Ectodermal cell (in vitro differentiated cells): ENCODE measurements around the gene ITGAE.
"Not testable (repeated sequence)": the region's sequence is repeated elsewhere in the genome, so short reads cannot be mapped to it uniquely, and the experiment has no call there.

Experiments used
- H3K27ac ChIP-seq: 2 replicates; pipeline ENCODE4 v1.7.0; 2013; ENCODE audit warnings: mild to moderate bottlenecking, low read depth, low read length; ENCODE audit not compliant: insufficient read depth, poor library complexity, severe bottlenecking
- H3K27me3 ChIP-seq: 2 replicates; pipeline ENCODE4 v1.7.0; 2013; ENCODE audit warnings: mild to moderate bottlenecking, low read length; ENCODE audit not compliant: insufficient read depth, control insufficient read depth, poor library complexity, severe bottlenecking
- H3K36me3 ChIP-seq: one replicate; pipeline ENCODE4 v1.7.0; 2013; ENCODE audit warnings: low read length; ENCODE audit not compliant: control insufficient read depth, insufficient read depth
- H3K4me1 ChIP-seq: one replicate; pipeline ENCODE4 v1.7.0; 2013; ENCODE audit warnings: low read length; ENCODE audit not compliant: control insufficient read depth, insufficient read depth
- H3K4me3 ChIP-seq: 2 replicates; pipeline ENCODE4 v1.7.0; 2013; ENCODE audit warnings: low read depth, low read length, control low read depth; ENCODE audit not compliant: insufficient read depth
- H3K9me3 ChIP-seq: 2 replicates; pipeline ENCODE4 v1.7.0; 2013; ENCODE audit warnings: mild to moderate bottlenecking, low read length, moderate library complexity; ENCODE audit not compliant: control insufficient read depth
- WGBS, 2 experiments: methylation state at CpG; one replicate each; pipeline ENCODE4 v1.1.7; 2013; ENCODE audit warnings: missing lambda C conversion rate in 2 of 2; 5-methylcytosine and 5-hydroxymethylcytosine counted together

ITGAE gene

DNA sequence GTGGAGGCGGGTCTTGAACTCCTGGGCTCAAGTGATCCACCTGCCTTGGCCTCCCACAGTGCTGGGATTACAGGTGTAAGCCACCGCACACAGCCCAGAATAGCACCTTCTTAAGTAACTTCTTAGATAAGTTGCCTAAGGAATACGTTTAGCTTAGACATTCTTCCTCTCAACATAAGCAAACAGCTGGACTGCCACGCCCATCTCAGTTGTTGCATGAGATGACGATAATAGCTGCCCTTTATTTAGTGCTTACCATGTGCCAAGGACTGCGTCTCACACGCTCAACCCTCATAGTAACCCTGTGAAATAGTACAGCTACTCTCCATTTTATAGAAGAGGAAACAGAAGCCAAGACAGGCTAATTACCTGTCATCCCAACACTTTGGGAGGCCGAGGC, 65.5 kb downstream of the ITGAE start:
- Histone ChIP-seq H3K4me3 (no peak overlapping the region), H3K4me1 (peaks cover 16% of the 10 kb centered on the region), H3K27ac (no peak overlapping the region), H3K27me3 (peaks cover 5% of the 10 kb centered on the region), H3K9me3 (no peaks in the 10 kb centered on the region), H3K36me3 (no peaks in the 10 kb centered on the region)
- WGBS, 2 experiments, result 89 to 95% methylated on average over 8 of the region's 8 CpGs

DNA sequence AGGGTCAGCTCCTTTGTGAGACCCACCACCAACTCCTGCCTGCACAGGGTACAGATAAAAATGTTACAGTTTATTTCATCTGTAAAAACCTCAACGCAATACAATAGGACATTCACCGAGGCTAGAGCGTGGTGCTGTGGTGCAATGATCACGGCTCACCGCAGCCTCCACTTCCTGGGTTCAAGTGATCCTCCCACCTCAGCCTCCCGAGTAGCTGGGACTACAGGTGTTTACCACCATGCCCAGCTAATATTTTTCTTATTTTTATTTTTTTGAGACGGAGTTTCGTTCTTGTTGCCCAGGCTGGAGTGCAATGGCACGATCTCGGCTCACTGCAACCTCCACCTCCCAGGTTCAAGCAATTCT, 66.1 kb downstream of the ITGAE start:
- H3K27me3 ChIP-seq, H3K9me3 ChIP-seq, H3K4me3 ChIP-seq, H3K27ac ChIP-seq, H3K36me3 ChIP-seq: not testable (repeated sequence)
- H3K4me1 ChIP-seq, result peaks cover 18% of the 10 kb centered on the region
- WGBS, 2 experiments, result 92 to 94% methylated on average over 10 of the region's 10 CpGs

DNA sequence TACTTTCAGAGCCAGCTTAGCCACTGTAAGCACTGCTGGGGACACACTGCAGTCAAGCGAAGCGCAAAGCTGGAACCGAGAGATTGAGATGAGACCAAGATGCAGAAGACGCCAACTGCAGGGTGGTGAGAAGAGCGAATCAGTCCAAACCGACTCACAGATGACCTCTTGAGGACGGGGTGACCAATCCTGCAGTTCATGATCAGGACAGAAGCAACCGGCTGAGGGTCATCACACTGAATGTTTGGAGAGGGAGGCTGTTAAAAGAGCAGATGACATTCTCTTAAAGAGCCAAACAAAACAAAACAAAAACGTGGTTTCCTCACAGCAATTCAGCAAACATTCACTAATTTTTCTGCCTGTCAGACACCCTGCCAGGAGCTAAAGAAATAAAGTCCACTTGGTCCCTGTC, 68.8 kb downstream of the ITGAE start:
- Histone ChIP-seq H3K36me3 (no peaks in the 10 kb centered on the region), H3K9me3 (no peaks in the 10 kb centered on the region), H3K27me3 (peaks cover 1% of the 10 kb centered on the region), H3K4me3 (no peak overlapping the region), H3K4me1 (peaks cover 3% of the 10 kb centered on the region), H3K27ac (no peak overlapping the region)
- 70 to 73% methylated on average over 9 of the region's 9 CpGs for WGBS, 2 experiments

DNA sequence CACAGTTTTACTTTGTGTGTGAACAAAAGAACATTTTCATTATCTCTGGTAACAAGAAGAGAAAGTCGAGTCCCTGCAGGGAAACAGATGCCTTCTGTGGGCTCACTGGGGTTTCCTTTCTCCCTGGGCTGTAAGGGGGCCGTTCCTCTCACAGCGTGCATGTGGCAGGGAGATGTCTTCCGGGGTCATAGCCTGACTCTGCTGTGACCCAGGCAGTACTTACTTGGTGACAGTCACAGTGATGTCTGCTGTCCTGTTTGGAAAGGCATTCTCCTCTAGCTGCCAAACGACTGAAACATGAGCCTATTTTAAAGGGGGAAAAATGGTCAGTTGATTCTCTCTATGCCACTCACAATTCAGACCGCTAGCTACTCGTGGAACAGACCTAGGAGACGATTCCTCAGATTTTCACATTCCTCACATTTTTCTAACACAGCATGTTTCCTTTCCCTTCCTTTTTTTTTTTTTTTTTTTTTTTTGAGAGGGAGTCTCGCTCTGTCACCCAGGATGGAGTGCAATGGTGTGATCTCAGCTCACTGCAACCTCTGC, 70.0 kb downstream of the ITGAE start:
- no peaks in the 10 kb centered on the region for H3K9me3 ChIP-seq
- H3K4me3 ChIP-seq, result no peak overlapping the region
- H3K27ac ChIP-seq, result peak overlapping the region; percentile 0
- H3K36me3 ChIP-seq, result no peaks in the 10 kb centered on the region
- no peaks in the 10 kb centered on the region for H3K27me3 ChIP-seq
- H3K4me1 ChIP-seq, result peaks cover 3% of the 10 kb centered on the region
- WGBS, 2 experiments, result 37 to 46% methylated on average over 9 of the region's 9 CpGs

DNA sequence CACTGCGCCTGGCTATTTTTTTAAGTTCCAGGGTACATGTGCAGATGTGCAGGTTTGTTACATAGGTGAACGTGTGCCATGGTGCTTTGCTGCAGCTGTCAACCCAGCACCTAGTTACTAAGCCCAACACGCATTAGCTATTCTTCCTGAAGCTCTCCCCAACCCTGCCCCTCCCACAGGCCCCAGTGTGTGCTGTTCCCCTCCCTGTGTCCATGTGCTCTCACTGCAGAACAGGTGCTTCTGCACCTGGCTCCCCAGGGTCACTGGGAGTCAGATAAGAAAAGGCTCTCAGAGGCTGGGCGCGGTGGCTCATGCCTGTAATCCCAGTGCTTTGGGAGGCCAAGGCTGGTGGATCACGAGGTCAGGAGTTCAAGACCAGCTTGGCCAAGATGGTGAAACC, 71.1 kb downstream of the ITGAE start:
- Histone ChIP-seq H3K27me3 (no peaks in the 10 kb centered on the region), H3K4me3 (no peak overlapping the region), H3K9me3 (no peaks in the 10 kb centered on the region), H3K27ac (no peak overlapping the region), H3K36me3 (no peaks in the 10 kb centered on the region), H3K4me1 (peaks cover 7% of the 10 kb centered on the region)
- 84% methylated on average over 6 of the region's 6 CpGs for WGBS, 2 experiments

DNA sequence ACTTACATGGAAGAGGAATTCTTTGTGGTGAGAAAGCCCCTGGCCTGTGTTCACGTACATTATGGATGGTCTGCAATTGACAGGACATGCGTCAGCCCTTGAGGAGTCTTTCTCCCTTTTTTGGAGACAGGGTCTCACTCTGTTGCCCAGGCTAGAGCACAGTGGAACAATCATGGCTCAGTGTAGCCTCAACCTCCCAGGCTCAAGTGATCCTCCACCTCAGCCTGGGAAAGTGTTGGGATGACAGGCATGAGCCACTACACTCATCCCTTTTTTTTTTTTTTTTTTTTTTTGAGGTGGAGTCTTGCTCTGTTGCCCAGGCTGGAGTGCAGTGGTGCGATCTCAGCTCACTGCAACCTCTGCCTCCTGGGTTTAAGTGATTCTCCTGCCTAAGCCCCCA, 72.9 kb downstream of the ITGAE start:
- H3K27ac ChIP-seq, H3K27me3 ChIP-seq, H3K36me3 ChIP-seq, H3K4me3 ChIP-seq, H3K9me3 ChIP-seq: not testable (repeated sequence)
- H3K4me1 ChIP-seq, result peaks cover 10% of the 10 kb centered on the region
- 93 to 96% methylated on average over 3 of the region's 3 CpGs for WGBS, 2 experiments

DNA sequence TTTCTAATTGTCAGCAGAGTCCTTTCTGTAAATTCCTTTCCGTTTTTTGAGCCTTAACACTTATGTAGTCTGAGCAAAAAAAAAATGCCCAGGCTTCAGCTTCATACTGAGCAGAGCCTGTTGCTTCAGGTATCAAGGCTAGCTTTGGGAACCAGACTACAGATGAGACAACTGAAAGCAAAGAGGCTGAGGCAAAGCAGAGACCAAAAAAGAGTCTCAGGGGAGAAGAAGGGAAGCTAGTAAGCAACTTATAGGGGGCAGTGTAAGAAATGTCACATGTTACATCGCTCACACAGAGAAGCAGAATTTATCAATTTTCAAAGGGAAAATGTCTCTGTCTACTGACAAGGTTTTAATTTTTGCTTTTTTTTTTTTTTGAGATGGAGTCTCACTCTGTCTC, 73.9 kb downstream of the ITGAE start:
- no peaks in the 10 kb centered on the region for H3K36me3 ChIP-seq
- 84 to 85% methylated on average over 2 of the region's 2 CpGs for WGBS, 2 experiments
- no peaks in the 10 kb centered on the region for H3K27me3 ChIP-seq
- peaks cover 10% of the 10 kb centered on the region for H3K4me1 ChIP-seq
- no peaks in the 10 kb centered on the region for H3K9me3 ChIP-seq
- H3K4me3 ChIP-seq, result no peak overlapping the region
- H3K27ac ChIP-seq, result no peak overlapping the region

DNA sequence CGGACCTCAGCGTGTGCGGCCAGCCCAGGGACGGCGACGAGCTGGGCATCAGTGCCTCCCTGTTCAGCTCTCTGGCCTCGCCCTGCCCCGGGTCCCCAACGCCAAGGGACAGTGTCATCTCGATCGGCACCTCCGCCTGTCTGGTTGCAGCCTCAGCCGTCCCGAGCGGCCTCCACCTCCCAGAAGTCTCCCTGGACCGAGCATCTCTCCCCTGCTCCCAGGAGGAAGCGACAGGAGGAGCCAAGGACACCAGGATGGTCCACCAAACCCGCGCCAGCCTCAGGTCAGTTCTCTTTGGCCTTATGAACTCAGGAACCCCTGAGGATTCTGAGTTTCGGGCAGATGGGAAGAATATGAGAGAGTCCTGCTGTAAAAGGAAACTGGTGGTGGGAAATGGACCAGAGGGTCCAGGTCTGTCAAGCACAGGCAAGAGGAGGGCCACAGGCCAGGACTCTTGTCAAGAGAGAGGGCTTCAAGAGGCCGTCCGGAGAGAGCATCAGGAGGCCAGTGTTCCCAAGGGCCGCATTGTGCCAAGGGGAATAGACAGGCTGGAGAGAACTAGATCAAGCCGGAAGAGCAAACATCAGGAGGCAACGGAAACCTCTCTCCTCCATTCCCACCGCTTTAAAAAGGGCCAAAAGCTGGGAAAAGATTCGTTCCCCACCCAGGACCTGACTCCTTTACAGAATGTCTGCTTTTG, 76.5 kb downstream of the ITGAE start:
- Histone ChIP-seq H3K27ac (no peak overlapping the region), H3K4me1 (peaks cover 7% of the 10 kb centered on the region), H3K36me3 (peaks cover 7% of the 10 kb centered on the region), H3K27me3 (no peaks in the 10 kb centered on the region), H3K4me3 (peak overlapping the region; percentile 54), H3K9me3 (no peaks in the 10 kb centered on the region)
- WGBS, 2 experiments, result 21% methylated on average over 27 of the region's 27 CpGs

DNA sequence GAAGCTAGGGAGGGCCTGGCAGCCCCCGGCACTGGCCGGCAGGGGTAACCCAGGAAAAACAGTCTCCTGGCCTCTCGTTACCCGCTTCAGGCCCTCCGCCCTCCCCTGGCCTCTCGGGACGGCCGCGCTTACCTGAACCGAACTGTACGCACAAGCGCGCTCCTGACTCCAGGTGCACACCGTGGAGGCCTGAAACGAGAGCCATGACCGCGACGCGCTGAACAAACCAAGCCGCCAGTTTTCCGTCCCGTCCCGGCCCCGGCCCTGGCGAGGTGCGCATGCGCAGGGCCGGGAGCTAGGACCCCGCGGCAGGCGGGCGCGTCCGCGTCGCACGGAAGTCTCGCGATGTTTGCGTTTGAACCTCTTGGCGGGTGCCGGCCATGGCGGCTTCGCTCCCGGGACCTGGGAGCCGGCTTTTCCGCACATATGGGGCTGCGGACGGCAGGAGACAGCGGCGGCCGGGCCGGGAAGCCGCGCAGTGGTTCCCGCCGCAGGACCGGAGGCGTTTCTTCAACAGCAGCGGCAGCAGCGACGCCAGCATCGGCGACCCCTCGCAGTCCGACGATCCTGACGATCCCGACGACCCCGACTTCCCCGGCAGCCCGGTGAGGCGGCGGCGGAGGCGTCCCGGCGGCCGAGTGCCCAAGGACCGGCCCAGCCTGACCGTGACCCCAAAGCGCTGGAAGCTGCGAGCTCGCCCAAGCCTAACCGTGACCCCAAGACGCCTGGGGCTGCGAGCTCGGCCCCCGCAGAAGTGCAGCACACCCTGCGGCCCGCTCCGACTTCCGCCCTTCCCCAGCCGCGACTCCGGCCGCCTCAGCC, 77.2 kb downstream of the ITGAE start, which contains the start of gene HASPIN:
TSS of gene HASPIN (plus strand) at position 348 of the 822 bp plus-strand sequence. CDS start at position 381, 33 bp downstream.
- H3K27ac ChIP-seq, result no peak within 1 kb of the TSS

DNA sequence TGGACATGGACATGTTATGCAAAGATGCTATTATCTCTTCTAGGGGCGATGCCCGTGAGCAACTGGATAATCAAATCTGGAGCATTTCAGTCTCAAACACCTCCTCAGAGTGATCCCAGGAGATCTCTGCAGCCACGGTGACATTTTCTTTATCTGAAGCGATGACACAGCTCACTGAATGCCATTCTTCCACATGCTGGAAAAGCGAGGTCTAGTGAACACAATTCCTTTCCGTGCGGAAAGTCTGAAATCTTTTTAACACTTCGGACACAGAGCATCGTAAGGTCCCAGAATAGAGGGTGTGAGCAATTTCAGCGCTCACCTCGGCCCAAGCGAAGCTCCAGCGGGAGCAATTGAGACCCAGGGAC, 77.8 kb downstream of the ITGAE start:
- peaks cover 7% of the 10 kb centered on the region for H3K4me1 ChIP-seq
- H3K27ac ChIP-seq, result no peak overlapping the region
- peak overlapping the region; percentile 54 for H3K4me3 ChIP-seq
- WGBS, 2 experiments, result 11 to 14% methylated on average over 13 of the region's 13 CpGs
- no peaks in the 10 kb centered on the region for H3K27me3 ChIP-seq
- peaks cover 7% of the 10 kb centered on the region for H3K36me3 ChIP-seq
- no peaks in the 10 kb centered on the region for H3K9me3 ChIP-seq

More for the DNA sequence above, 77.2 kb downstream of the ITGAE start, which contains the start of gene HASPIN:
- 0% methylated on average over 98 of the region's 98 CpGs for whole genome bisulfite sequencing, 2 experiments
- H3K4me3 ChIP-seq, result peak within 1 kb of the TSS; percentile 54
- peaks cover 7% of the 10 kb centered on the region for H3K4me1 ChIP-seq
- no peaks in the 10 kb centered on the region for H3K27me3 ChIP-seq
- no peaks in the 10 kb centered on the region for H3K9me3 ChIP-seq
- peaks cover 7% of the 10 kb centered on the region for H3K36me3 ChIP-seq
